HepG2 (cell line): ENCODE results near the gene STYK1.

Experiments used
- CTCF ChIP-seq: sonication (generic); formaldehyde crosslinking; IDR thresholded peaks from 2 replicates; pipeline ENCODE4 v1.5.0; 2020; ENCODE audit warnings: mild to moderate bottlenecking, missing genetic modification reagents, moderate library complexity
- EED ChIP-seq: sonication (generic); formaldehyde crosslinking; IDR thresholded peaks from 2 replicates; pipeline ENCODE4 v1.5.0; 2020; ENCODE audit warnings: mild to moderate bottlenecking, missing genetic modification reagents
- ELF1 ChIP-seq: sonication (generic); formaldehyde crosslinking; IDR thresholded peaks from 2 replicates; pipeline ENCODE4 v1.4.0; 2020; ENCODE audit warnings: missing genetic modification reagents
- ZNF274 ChIP-seq: sonication (generic); formaldehyde crosslinking; IDR thresholded peaks from 2 replicates; pipeline ENCODE4 v1.5.1; 2020; ENCODE audit warnings: mild to moderate bottlenecking, missing genetic modification reagents
- TF ChIP-seq, protein P1 (sequence below): IDR thresholded peaks from 2 replicates; pipeline ENCODE4 v1.6.1; 2016; ENCODE audit warnings: low read depth, borderline replicate concordance

DNA sequence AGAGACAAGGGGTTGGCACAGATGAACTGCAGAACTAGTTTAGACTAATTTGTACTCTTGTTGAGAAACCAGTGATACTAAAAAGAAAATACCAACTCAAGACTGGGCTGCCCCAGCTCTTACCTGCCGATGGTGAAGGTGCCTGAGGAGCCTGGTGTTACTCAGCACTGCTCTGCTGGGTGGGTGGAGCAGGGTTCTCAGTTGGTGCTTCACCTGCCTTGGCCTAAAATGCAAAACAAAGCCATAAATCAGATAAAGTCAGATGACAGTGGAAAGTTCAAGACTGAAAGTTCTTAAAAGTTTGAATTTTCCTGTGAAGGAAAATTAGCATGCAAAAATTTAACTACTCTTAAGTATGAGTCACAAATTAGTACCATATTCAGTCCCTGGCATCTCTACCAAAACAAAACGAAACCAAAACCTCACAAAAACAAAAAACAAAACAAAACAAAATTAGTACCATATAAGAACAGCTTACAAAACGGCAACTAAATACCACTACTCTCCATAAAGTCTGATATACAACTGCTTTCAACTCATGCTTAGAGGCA lies 27.4 kb upstream of the STYK1 start:
- no peak for TF ChIP-seq EED
- no peak for TF ChIP-seq CTCF (CRISPR knock-in tag)
- TF ChIP-seq ELF1 (CRISPR knock-in tag) = no peak
- TF ChIP-seq, protein P1, sequence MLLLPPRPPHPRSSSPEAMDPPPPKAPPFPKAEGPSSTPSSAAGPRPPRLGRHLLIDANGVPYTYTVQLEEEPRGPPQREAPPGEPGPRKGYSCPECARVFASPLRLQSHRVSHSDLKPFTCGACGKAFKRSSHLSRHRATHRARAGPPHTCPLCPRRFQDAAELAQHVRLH (CRISPR knock-in tag) = no peak
- no peak for TF ChIP-seq ZNF274
